ENCODE results near the gene FLCN.

DNA sequence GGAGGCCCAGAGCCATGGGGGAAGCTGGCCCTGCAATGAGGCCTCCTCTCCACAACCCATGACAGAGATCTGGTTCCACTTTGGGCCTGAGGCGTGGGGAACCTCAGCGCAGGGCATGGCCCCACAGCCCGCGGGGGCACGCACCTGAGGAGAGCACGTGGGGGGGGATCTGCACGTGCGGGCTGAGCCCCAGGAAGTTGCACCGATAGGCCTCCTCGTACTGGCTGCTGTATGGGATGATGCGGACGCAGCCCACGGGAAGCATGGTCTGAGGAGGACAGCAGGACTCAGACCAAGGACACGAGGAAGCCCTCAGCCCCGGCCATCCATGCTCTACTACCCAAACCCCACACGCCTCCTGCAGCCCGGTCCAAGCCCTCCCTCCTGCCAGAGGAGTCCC, 20.7 kb downstream of the FLCN start:
- TF ChIP-seq, protein P1, sequence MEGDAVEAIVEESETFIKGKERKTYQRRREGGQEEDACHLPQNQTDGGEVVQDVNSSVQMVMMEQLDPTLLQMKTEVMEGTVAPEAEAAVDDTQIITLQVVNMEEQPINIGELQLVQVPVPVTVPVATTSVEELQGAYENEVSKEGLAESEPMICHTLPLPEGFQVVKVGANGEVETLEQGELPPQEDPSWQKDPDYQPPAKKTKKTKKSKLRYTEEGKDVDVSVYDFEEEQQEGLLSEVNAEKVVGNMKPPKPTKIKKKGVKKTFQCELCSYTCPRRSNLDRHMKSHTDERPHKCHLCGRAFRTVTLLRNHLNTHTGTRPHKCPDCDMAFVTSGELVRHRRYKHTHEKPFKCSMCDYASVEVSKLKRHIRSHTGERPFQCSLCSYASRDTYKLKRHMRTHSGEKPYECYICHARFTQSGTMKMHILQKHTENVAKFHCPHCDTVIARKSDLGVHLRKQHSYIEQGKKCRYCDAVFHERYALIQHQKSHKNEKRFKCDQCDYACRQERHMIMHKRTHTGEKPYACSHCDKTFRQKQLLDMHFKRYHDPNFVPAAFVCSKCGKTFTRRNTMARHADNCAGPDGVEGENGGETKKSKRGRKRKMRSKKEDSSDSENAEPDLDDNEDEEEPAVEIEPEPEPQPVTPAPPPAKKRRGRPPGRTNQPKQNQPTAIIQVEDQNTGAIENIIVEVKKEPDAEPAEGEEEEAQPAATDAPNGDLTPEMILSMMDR (IDR thresholded peaks at IDR 0.05), result no peak
- TF ChIP-seq POLR2A (IDR thresholded peaks at IDR 0.05), result no peak
- TF ChIP-seq POLR2AphosphoS5 (IDR thresholded peaks at IDR 0.05; ENCODE audit: insufficient read depth in 1 of 2, low read depth in 1 of 2), result no peak

Measured in vagina (tissue), 2 donors.